HG02840 (cell line): ENCODE measurements around the gene LRRC55.

Experiments used
- ATAC-seq: cut with Tn5 transposase; IDR thresholded peaks from one replicate; pipeline ENCODE4 v1.9.1; 2021; ENCODE audit warnings: mild to moderate bottlenecking, moderate library complexity, moderate number of reproducible peaks; ENCODE audit not compliant: unreplicated experiment, low FRiP score

The LRRC55 gene

GRCh38 chr11:57231539-57232253 lies 49.9 kb downstream of the LRRC55 start:
- ATAC-seq = no peak

GRCh38 chr11:57233702-57234101 lies 51.9 kb downstream of the LRRC55 start:
- ATAC-seq = no peak

DNA sequence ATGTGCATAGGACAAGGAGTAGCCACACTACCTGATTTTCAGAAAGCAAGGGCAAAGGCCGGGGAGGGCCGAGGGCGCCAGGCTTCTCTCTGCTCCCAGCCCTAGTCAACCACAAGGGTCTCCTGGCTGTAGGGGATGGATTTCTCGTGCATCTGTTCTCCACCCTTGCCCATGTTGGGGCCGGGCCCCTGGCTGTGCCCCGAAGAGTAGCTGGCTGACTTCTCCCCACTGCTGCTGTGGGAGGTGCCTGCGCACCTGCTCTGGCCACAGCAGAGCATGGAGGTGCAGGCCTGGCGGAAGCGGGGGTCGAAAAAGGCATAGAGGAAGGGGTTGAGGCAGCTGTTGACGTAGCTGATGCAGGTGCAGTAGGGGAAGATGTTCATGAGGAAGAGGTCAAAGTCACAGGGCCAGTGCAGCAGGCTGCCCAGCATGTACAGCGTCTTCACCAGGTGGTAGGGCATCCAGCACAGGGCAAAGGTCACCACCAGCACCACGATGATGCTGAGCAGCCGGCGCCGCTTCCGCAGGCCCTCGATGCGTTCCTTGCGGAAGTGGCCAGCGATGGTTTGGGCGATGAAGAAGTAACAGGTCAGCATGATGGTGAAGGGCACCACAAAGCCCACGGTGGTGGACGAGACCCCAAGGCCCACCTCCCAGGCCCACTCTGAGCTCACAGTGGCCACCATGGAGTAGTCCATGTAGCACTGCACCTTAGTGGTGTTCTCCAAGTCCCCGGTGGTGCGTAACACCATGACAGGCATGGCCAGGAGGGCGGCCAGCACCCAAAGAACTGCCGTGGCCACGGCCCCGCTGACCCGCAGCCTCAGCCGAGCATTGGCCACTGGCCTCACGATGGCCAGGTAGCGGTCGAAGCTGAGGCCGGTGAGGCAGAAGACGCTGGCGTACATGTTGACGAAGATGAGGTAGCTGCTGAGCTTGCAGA lies 54.3 kb downstream of the LRRC55 start:
- ATAC-seq = no peak

DNA sequence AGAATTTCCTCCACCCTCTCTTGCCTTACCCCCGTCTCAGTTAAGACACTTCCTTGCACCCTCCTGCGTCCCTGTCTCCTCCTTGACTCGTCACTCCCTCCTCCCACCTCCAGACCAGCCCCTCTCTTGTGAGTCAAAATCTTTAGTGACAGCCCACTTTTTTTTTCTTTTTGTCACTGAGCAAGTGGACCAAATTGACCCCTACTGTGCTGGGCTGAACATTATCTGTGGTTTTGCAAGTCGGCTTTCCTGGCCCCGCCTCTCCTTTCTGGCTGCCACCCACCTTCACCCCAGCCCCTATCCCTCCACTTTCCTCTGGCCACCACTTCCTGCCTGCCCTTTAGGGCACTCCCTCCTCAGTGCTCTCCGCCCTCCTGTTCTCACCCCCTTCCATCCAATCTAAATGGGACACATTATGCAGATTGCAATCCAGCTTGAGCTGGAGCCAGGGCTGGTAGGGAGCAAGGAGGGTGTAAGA lies 55.5 kb downstream of the LRRC55 start, which contains the start of gene APLNR:
TSS of gene APLNR (minus strand) at position 47 of the 478 bp plus-strand sequence. CDS start 246 bp downstream, outside the sequence.
- ATAC-seq = no peak

- ATAC-seq = no peak
Measured at GRCh38 chr11:57239348-57239747, 57.6 kb downstream of the LRRC55 start.

GRCh38 chr11:57240007-57240406 lies 58.3 kb downstream of the LRRC55 start:
- ATAC-seq = no peak

GRCh38 chr11:57240757-57241156 lies 59.0 kb downstream of the LRRC55 start:
- ATAC-seq = no peak
